ENCODE results near the gene SLAMF9.

Gene SLAMF9

DNA sequence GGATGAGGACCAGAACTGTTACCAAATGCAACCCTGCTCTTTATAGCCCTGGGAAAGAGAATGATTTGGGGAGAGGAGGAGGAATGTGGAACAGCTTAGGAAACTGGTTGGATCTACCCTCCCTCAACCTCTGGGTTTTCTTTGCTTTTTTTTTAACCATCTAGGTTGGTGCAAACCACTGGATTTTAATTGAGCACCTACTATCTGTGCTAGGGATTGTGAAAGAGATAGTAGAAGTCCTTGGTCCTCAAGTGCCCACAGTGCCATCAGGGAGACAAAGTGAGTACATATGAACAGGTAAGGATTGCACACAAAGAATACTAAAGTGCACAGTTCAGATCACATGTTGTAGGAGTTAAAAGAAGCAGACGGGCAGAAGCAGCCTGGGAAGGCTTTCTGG lies 33.4 kb downstream of the SLAMF9 start:
- Mint-ChIP-seq H3K27me3 (no peaks in the 10 kb centered on the region), H3K4me1 (ENCODE audit: low read depth) (peaks cover 70% of the 10 kb centered on the region), H3K9me3 (no peaks in the 10 kb centered on the region), H3K36me3 (ENCODE audit: low read depth) (peaks cover 93% of the 10 kb centered on the region), H3K27ac (peak overlapping the region; percentile 95), H3K4me3 (peak overlapping the region; percentile 87)
- no peak for DNase-seq

DNA sequence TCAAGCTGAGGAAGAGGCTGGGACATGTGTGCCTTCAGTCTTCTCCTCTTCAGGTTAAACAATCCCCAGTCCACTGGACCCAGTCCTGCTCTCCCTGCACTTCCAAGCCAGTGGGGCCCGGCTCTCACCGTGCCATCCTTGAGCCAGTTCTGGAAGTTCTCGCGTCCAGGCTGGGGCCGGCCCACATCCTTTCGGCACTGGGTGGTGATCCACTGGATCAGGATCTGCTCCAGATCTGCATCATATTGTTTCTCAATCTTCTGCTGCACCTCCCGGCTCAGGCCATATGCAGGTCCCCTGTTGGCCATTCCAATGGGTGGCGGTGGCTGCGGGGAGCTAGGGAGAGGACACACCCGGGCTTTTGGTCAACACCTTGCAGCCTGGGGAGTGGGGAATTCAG lies 33.8 kb downstream of the SLAMF9 start:
- no peak for DNase-seq
- Mint-ChIP-seq H3K4me3 (no peak overlapping the region), H3K36me3 (ENCODE audit: low read depth) (peaks cover 95% of the 10 kb centered on the region), H3K9me3 (no peaks in the 10 kb centered on the region), H3K27me3 (no peaks in the 10 kb centered on the region), H3K4me1 (ENCODE audit: low read depth) (peaks cover 67% of the 10 kb centered on the region), H3K27ac (peak overlapping the region; percentile 95)

DNA sequence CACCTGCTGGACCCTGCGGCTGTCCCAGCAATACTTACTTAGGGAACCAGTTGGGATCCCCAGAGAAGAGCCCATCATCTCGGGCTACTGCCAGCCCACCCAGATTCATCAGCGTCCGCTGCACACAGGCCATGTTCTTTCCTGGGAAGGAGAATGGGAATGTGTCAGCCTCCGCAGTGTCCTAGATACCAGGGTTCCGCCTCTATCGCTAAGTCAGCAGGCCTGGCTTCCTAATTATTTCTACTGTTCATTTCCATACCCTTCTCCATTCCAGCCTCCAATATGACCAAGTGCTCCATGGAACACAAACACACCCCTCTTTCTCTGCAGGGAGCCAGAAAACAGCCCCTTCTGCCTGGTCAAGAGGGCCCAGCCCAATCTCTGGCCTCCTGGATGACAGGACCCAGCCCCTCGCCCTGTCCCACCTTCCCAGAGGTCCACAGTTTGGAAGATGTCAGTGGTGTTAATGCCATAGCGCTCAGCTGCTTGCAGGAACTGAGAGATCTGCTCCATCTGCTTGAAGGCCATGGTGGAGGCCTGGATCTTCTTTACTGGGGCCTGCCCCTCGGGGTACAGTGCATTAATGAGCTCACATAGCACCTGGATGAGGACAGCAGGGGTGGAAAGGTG lies 34.7 kb downstream of the SLAMF9 start:
- H3K27ac Mint-ChIP-seq: peak overlapping the region; percentile 74
- no peak for DNase-seq
- H3K27me3 Mint-ChIP-seq: no peaks in the 10 kb centered on the region
- H3K36me3 Mint-ChIP-seq (ENCODE audit: low read depth): peaks cover 98% of the 10 kb centered on the region
- no peaks in the 10 kb centered on the region for H3K9me3 Mint-ChIP-seq
- no peak overlapping the region for H3K4me3 Mint-ChIP-seq
- peaks cover 70% of the 10 kb centered on the region for H3K4me1 Mint-ChIP-seq (ENCODE audit: low read depth)

DNA sequence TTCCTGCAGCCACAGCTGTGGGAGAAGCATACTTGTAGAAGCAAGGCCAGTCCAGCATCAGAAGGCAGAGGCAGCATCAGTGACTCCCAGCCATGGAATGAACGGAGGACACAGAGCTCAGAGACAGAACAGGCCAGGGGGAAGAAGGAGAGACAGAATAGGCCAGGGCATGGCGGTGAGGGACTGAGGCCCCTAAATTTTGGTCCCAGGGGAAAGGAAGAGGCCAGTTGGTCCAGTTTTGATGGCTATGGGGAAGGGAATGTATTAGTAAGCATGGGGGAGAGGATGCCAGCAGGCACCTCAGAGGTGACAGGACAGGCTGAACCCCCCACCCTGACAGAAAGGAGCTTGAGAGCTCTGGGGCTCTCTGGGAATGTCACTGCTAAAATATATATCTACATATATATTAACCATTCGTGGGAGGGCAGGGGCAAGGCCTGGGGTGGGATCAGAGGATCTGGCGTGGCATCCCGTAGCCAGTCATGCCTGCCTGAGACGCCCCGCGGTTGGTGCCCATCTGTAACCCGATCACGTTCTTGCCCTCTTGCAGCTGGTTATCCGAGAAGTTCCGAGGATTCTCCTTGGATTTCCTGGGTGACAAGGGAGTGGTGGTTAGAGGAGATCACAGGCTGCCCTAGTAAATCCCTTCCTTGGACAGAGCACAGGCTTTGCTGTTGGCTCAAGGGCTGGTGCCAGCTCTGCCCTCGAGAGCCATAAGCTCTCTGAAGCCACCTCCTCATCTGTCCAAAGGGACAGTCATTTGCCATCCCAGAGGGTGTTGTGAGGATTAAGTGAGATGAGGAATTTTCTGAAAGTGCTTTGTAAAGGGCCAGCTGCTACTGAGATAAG lies 35.5 kb downstream of the SLAMF9 start:
- DNase-seq: no peak
- Mint-ChIP-seq H3K4me1 (ENCODE audit: low read depth) (peaks cover 74% of the 10 kb centered on the region), H3K27me3 (no peaks in the 10 kb centered on the region), H3K9me3 (no peaks in the 10 kb centered on the region), H3K4me3 (no peak overlapping the region), H3K27ac (peak overlapping the region; percentile 78), H3K36me3 (ENCODE audit: low read depth) (peaks cover 92% of the 10 kb centered on the region)

DNA sequence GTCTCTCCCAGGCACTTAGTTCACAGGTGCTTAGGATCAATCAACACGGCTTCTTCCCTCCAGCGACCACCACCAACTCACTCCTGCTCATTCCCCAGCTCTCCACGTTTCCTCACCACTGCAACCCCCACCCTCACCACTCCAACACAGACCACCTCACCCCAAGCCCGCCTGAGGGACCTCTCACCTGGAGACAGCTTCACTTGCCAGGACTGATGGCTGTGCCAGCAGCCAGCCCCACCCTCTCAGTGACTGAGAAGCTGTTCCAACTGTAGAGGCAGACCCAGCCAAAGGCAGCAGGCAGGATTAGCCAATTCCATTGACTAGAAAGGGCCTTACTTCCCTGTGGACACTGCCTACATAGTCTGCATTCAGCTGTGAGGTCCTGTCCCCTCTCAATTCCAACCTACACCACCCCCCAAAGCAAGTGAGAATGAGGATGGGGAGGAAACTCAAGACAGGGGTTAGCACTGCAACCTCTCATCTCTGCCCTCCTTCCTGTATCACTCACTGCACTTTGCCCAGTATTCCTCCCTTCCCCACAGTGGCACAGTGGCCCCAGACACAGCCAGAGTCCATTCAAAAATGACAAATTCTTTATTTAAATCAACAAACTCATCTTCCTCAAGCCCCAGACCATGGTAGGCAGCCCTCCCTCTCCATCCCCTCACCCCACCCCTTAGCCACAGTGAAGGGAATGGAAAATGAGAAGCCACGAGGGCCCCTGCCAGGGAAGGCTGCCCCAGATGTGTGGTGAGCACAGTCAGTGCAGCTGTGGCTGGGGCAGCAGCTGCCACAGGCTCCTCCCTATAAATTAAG lies 36.3 kb downstream of the SLAMF9 start:
- H3K9me3 Mint-ChIP-seq: no peaks in the 10 kb centered on the region
- H3K27me3 Mint-ChIP-seq: no peaks in the 10 kb centered on the region
- DNase-seq: no peak
- peaks cover 83% of the 10 kb centered on the region for H3K36me3 Mint-ChIP-seq (ENCODE audit: low read depth)
- H3K4me3 Mint-ChIP-seq: no peak overlapping the region
- H3K4me1 Mint-ChIP-seq (ENCODE audit: low read depth): peaks cover 71% of the 10 kb centered on the region
- peak overlapping the region; percentile 78 for H3K27ac Mint-ChIP-seq

DNA sequence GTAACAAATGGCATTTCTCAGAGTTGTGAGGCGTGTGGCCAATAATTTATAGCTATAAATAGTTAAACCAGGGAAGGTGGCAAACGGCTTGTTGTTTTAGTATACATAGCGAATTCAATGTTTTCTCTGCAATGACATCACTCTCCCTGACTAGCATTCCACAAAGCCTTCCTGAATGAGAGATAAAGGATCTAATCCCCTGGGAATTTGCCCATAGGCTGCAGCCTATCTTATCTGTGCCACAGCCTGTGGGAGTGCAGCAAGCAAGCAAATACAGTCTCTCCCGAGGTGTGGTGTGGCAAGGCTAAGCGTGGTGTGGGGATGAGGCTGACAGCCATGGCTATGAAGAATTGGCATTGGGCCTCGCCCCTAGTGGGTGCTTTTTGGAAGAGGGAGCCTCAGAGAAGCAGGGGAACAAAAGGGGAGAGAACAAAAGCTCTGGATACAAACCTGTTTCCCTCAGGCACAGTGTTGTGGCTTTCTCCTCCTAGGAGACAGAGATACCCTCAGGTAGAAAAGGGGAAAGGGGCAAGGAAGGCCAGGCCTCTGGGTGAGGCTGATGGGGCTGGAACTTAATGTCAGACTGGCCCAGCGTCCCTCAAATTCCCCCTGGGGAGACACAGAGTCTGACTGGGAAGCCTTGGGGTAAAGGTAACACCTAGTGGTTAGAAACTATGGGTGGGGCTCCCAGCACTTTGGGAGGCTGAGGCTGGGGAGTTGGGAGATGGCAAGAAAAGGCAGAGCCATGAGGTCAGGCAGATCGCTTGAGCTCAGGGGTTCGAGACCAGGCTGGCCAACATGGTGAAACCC lies 37.6 kb downstream of the SLAMF9 start:
- Mint-ChIP-seq H3K27ac (peak overlapping the region; percentile 75), H3K27me3 (no peaks in the 10 kb centered on the region), H3K36me3 (ENCODE audit: low read depth) (peaks cover 70% of the 10 kb centered on the region), H3K4me1 (ENCODE audit: low read depth) (peaks cover 71% of the 10 kb centered on the region), H3K4me3 (no peak overlapping the region), H3K9me3 (no peaks in the 10 kb centered on the region)
- DNase-seq: no peak

DNA sequence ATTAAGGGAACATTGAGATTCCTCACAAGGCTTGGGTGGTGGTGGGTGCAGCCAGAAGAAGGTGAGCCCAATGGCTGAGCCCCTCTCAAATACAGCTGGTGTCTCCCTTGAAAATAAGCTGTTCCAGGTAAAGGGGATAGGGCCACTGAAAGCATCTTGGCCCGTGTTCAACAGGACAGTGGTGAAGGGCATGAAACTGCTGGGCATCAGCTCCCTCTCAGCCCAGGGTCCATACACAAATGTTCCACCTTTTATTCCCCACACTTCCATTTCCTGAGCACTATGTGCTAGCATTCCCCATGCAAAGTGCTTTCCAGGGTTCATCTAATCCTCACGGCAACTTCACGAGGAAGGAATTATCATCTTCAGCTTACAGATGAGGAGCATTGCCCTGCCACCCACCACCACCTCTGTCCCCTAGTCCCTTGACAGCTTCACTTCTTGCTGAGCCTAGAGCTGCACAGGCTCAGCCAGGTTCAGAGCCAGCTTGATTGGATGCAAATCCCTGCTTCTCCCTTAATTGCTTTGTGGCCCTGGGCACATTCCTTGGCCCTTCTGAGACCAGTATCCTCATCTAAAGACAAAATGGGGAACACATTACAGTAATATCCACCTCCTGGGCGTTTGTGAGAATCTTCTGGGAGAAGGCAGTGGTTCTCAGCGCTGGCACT lies 38.3 kb downstream of the SLAMF9 start:
- Mint-ChIP-seq H3K4me3 (no peak overlapping the region), H3K27ac (peak overlapping the region; percentile 75), H3K27me3 (no peaks in the 10 kb centered on the region), H3K9me3 (no peaks in the 10 kb centered on the region), H3K36me3 (ENCODE audit: low read depth) (peaks cover 63% of the 10 kb centered on the region), H3K4me1 (ENCODE audit: low read depth) (peaks cover 71% of the 10 kb centered on the region)
- DNase-seq: no peak

DNA sequence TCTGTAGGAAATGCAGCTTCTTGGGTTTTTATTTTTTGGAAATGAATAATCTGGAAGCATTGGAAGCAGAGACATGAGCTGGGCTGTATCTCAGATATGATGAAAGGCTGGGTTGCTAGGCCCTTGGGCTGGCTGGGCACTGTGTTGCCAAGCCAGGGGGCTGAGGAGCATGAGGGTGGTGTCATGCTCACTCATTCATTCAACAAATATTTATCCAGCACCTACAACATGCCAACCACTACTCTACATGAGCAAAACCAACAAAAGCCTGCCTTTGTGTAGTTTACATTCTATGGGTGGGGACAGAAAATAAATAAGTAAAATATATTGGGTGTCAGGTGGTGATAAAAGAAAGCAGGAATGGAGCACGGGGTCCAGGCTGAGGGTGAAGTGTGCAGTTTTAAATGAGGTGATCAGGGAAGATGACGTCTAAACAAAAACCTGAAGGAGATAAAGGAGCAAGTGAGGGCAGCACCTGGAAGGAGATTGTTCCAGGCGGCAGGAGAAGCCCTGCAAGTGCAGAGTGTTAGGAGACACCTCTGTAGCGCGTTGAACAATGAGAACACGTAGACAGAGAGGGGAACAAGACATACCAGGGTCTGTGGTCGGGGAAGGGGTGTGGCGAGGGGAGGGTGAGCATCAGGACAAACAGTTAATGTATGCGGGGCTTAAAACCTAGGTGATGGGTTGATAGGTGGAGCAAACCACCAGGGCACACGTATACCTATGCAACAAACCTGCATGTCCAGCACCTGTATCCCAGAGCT lies 39.6 kb downstream of the SLAMF9 start:
- H3K36me3 Mint-ChIP-seq (ENCODE audit: low read depth): peaks cover 50% of the 10 kb centered on the region
- no peak for DNase-seq
- H3K27me3 Mint-ChIP-seq: no peaks in the 10 kb centered on the region
- no peak overlapping the region for H3K27ac Mint-ChIP-seq
- H3K9me3 Mint-ChIP-seq: no peaks in the 10 kb centered on the region
- no peak overlapping the region for H3K4me3 Mint-ChIP-seq
- peaks cover 70% of the 10 kb centered on the region for H3K4me1 Mint-ChIP-seq (ENCODE audit: low read depth)

DNA sequence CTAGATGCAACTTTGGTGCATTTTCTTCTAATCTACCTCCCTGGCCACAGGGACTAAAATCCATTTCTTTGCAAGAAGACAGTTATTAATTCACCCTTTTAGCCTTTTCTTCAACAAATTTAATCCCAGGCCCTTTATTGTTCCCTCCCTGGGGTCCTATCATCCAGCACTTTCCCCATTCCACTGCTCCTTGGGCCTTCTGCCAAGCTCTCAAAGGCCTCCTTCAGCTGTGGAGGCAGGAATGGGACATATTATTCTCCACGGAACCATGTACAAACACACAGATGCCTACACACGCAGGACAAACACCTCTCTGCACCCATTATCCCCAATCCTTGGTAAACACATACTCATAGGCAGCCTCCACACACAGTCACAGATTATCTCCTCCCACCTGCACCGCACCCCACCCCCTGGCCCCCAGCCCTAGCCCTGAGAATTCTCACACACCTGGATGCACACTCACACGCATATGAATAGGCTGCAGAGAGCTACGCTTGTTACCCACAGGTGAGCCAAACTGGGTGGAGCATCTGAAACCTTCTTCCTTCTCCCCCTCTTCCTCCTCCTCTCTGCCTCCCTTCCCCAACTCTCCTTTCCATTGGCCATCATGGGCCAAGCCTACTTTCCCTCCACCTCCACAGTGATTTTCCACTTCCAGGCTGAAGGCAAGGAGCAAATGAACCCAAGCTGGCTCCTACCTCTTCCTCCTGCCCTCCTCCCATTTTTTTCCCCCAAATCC lies 40.4 kb downstream of the SLAMF9 start:
- no peaks in the 10 kb centered on the region for H3K9me3 Mint-ChIP-seq
- H3K36me3 Mint-ChIP-seq (ENCODE audit: low read depth): peaks cover 42% of the 10 kb centered on the region
- H3K4me3 Mint-ChIP-seq: no peak overlapping the region
- no peaks in the 10 kb centered on the region for H3K27me3 Mint-ChIP-seq
- H3K27ac Mint-ChIP-seq: peak overlapping the region; percentile 2
- DNase-seq: no peak
- peaks cover 64% of the 10 kb centered on the region for H3K4me1 Mint-ChIP-seq (ENCODE audit: low read depth)

DNA sequence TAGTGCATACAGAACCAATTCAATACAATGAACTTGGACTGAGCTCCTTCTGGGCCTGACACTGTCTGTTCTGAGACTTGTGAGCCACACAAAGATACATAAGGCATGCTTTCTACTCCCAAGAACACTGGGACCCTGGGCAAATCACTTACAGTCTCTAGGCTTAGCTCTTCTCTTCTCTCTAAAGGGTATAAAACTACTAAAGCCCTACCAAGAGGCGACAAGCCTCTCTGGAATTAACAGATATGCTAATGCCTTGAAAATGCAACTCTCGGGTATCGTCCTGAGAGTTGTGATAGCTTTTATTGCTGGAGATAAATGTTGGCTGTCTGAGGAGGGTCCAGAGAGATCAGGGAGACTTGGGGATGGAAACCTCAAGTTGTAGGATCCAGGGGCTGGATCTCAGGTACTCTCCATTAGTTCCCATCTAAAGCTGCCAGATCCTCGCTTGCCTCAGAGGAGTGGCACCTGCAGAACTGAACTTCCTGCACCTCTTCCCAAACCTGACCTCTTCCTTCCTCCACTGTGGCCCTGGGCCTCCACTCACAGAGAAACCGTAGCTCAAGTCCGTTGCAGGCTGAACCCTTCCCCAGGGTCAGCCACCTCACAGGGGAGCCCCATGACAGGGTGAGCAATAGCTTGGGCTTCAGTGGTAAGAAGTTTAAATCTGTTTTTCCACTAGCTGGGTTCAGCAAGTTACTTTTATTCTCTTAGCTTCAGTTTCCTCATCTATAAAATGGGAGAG lies 42.5 kb downstream of the SLAMF9 start:
- no peaks in the 10 kb centered on the region for H3K9me3 Mint-ChIP-seq
- no peak for DNase-seq
- peaks cover 52% of the 10 kb centered on the region for H3K4me1 Mint-ChIP-seq (ENCODE audit: low read depth)
- no peak overlapping the region for H3K4me3 Mint-ChIP-seq
- peak overlapping the region; percentile 87 for H3K27ac Mint-ChIP-seq
- no peaks in the 10 kb centered on the region for H3K27me3 Mint-ChIP-seq
- peaks cover 22% of the 10 kb centered on the region for H3K36me3 Mint-ChIP-seq (ENCODE audit: low read depth)

DNA sequence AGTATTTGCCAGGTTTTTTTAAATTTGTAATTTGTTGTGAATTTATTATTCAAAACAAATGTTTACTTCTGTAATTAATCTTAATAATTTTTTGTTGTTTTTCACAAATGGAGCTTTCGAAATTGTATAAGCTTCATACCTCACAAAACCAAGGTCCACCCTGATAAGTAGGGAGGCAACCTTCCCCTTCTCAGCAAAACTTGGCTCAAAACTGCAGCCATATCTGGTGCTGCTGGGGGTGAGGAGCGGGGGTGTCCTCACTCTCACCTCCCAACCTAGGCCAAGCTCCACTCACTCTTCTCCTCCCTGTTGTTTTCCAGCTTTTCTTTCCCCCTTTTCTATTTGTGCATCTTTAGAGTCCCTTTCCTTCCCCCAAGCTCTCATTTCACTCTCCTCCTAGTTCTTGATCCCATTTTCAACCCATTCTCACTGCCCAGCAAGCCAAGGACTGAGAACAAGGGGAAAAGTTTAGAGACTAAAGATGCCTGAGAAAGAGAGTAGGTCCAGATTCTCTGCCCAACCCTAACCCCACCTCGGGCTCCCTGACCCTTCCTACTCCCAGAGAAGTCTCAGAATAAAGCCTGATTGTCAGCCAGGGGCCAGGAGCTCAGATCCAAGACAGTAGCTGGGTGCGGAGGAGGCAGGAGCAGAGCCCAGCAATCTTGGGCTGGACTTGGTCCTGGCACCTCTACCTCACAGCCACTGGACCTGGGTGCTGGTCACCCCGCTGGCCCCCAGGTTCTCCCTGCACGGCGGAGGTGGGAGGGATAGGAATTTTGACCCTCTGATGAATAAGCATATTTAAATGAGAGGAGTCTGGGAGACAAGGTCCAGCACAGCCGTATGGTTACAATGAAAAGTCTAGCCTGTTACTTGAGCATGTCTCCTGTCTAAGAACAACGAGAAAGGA lies 45.8 kb downstream of the SLAMF9 start:
- no peak for DNase-seq
- Mint-ChIP-seq H3K9me3 (no peaks in the 10 kb centered on the region), H3K36me3 (ENCODE audit: low read depth) (no peaks in the 10 kb centered on the region), H3K4me1 (ENCODE audit: low read depth) (peaks cover 37% of the 10 kb centered on the region), H3K27me3 (no peaks in the 10 kb centered on the region), H3K27ac (peak overlapping the region; percentile 41), H3K4me3 (no peak overlapping the region)

Measured in activated T-cell treated with anti-CD3 and anti-CD28 coated beads, Interleukin-2, amount 50 U/mL, for 24 hours (primary cell).